ENCODE measurements around the gene GTF3A. TPM values are rescaled to one million over a fixed set of nuclear protein-coding genes. Genes with fewer than 3 reads are reported as not detected.
"Not testable (repeated sequence)": the region's sequence is repeated elsewhere in the genome, so short reads cannot be mapped to it uniquely, and the experiment has no call there.

GTF3A gene
- total RNA-seq, 1 experiment from 2014 or later = 102 TPM

DNA sequence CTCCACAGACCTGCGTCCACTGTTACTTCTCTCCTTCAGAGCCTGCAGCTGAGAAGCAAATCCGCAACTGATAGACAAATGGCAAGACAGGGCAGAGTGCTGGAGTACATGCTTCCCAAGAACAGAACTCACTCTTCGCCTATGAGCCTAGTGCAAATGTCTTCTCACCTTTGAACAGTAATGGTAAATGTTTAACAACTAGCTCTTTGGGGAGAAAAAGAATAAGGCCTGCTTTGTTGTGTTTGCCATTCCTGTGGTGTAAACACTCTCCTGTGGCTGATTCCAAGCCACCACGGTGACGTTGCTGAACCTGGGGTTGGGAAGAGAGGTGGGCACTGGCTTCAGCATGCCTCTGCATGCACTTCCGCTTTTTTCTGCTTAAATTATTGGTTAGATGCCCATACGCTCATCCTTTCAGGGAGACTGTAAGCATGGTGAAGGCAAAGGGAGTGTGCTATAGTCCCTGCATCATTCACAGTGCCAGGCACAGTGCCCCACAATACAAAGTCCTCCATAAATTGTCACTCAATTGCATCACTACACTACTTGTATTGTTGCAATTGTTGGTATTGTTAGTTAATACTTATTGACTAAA, 28.1 kb upstream of the GTF3A start:
- Histone ChIP-seq H3K9ac (ENCODE audit: low read length) (no peak overlapping the region), H3K27ac (ENCODE audit: low read depth, low read length) (no peak overlapping the region), H3K4me2 (ENCODE audit: low read length) (no peak overlapping the region), H3K9me3 (ENCODE audit: control insufficient read depth in 1 of 2, insufficient read depth in 1 of 2, low read depth in 1 of 2, low read length in 2 of 2) (no peaks in the 10 kb centered on the region), H3K4me3 (replicated peaks in 1 of 2; ENCODE audit: low read depth in 1 of 2, low read length in 2 of 2) (no peak overlapping the region), H2AFZ (ENCODE audit: low read depth, low read length, poor library complexity, severe bottlenecking) (no peak overlapping the region), H3K4me1 (ENCODE audit: control insufficient read depth in 1 of 2, insufficient read depth in 2 of 2, low read length in 2 of 2) (no peaks in the 10 kb centered on the region), H3K79me2 (ENCODE audit: insufficient read depth, low read length) (no peaks in the 10 kb centered on the region), H4K20me1 (ENCODE audit: insufficient read depth) (no peaks in the 10 kb centered on the region), H3K27me3 (ENCODE audit: insufficient read depth, low read length) (no peaks in the 10 kb centered on the region), H3K36me3 (ENCODE audit: control insufficient read depth in 1 of 2, insufficient read depth in 2 of 2, low read length in 2 of 2) (no peaks in the 10 kb centered on the region), H3K9me2 (ENCODE audit: insufficient read depth) (no peaks in the 10 kb centered on the region)
- no TSS peak for BruUV-seq (replicated peaks)
- POLR2A ChIA-PET = no interaction called here
- ATAC-seq (no peak), DNase-seq (ENCODE audit: low read depth, low spot score) (no peak)
- RAD21 ChIA-PET (ENCODE audit: low non-redundant PET in 1 of 2, low total read pairs in 2 of 2, uncharacterized antibody in 2 of 2, unreplicated experiment in 2 of 2) = no interaction called here
- CTCF ChIA-PET = no interaction called here
- intact Hi-C loops (cut with micrococcal nuclease) = loop anchor here (10.0 kb wide), 1 partner anchor 228 kb away; the partner anchor contains the start of genes LNX2 and POLR1D
- TF ChIP-seq EZH2 (IDR thresholded peaks at IDR 0.05) = no peak
- TF ChIP-seq, protein P1, sequence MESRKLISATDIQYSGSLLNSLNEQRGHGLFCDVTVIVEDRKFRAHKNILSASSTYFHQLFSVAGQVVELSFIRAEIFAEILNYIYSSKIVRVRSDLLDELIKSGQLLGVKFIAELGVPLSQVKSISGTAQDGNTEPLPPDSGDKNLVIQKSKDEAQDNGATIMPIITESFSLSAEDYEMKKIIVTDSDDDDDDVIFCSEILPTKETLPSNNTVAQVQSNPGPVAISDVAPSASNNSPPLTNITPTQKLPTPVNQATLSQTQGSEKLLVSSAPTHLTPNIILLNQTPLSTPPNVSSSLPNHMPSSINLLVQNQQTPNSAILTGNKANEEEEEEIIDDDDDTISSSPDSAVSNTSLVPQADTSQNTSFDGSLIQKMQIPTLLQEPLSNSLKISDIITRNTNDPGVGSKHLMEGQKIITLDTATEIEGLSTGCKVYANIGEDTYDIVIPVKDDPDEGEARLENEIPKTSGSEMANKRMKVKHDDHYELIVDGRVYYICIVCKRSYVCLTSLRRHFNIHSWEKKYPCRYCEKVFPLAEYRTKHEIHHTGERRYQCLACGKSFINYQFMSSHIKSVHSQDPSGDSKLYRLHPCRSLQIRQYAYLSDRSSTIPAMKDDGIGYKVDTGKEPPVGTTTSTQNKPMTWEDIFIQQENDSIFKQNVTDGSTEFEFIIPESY (IDR thresholded peaks at IDR 0.05; ENCODE audit: extremely low read depth, insufficient replicate concordance, low read length) = no peak

DNA sequence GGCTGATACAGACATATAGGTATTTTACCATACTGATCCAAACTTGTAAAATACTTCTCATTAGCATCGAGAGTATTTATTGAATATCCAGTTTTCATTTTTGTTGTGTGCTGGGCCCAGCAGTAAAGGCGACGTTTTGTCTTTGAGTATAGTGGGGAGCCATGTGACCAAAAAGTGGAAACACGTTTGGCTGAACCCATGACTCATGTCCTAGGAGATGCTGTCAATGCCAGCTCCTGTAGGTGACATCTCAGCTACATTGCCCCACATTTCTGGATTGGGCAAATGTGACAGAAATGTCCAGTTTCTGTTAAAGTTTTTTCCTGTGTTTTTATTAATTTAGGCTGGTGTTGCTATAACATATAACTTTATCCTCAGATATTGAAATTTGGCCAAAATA, 26.1 kb upstream of the GTF3A start:
- intact Hi-C loops (cut with micrococcal nuclease) = loop anchor here (10.0 kb wide), 1 partner anchor 226 kb away; the partner anchor contains the start of genes LNX2 and POLR1D
- DNase-seq (ENCODE audit: low read depth, low spot score) (no peak), ATAC-seq (no peak)
- Histone ChIP-seq H3K36me3 (ENCODE audit: control insufficient read depth in 1 of 2, insufficient read depth in 2 of 2, low read length in 2 of 2) (no peaks in the 10 kb centered on the region), H3K27me3 (ENCODE audit: insufficient read depth, low read length) (no peaks in the 10 kb centered on the region), H3K4me3 (replicated peaks in 1 of 2; ENCODE audit: low read depth in 1 of 2, low read length in 2 of 2) (no peak overlapping the region), H3K9me2 (ENCODE audit: insufficient read depth) (no peaks in the 10 kb centered on the region), H3K9me3 (ENCODE audit: control insufficient read depth in 1 of 2, insufficient read depth in 1 of 2, low read depth in 1 of 2, low read length in 2 of 2) (no peaks in the 10 kb centered on the region), H2AFZ (ENCODE audit: low read depth, low read length, poor library complexity, severe bottlenecking) (no peak overlapping the region), H3K9ac (ENCODE audit: low read length) (no peak overlapping the region), H4K20me1 (ENCODE audit: insufficient read depth) (no peaks in the 10 kb centered on the region), H3K4me1 (ENCODE audit: control insufficient read depth in 1 of 2, insufficient read depth in 2 of 2, low read length in 2 of 2) (no peaks in the 10 kb centered on the region), H3K79me2 (ENCODE audit: insufficient read depth, low read length) (no peaks in the 10 kb centered on the region), H3K27ac (ENCODE audit: low read depth, low read length) (no peak overlapping the region), H3K4me2 (ENCODE audit: low read length) (no peak overlapping the region)
- ChIA-PET RAD21 (ENCODE audit: low non-redundant PET in 1 of 2, low total read pairs in 2 of 2, uncharacterized antibody in 2 of 2, unreplicated experiment in 2 of 2) (interaction anchor here in 1 of 2 experiments (0.7 kb wide), 1 partner anchor 37 kb away, joined by 3 read pairs; no protein-coding TSS in a partner anchor), CTCF (no interaction called here), POLR2A (no interaction called here)
- no peak for TF ChIP-seq SP1 (IDR thresholded peaks at IDR 0.05; ENCODE audit: low read depth)
- no peak for TF ChIP-seq SRF (IDR thresholded peaks at IDR 0.05; ENCODE audit: low read depth)
- no peak for TF ChIP-seq SIN3A (IDR thresholded peaks at IDR 0.05; ENCODE audit: low read depth)
- TF ChIP-seq, protein P2, sequence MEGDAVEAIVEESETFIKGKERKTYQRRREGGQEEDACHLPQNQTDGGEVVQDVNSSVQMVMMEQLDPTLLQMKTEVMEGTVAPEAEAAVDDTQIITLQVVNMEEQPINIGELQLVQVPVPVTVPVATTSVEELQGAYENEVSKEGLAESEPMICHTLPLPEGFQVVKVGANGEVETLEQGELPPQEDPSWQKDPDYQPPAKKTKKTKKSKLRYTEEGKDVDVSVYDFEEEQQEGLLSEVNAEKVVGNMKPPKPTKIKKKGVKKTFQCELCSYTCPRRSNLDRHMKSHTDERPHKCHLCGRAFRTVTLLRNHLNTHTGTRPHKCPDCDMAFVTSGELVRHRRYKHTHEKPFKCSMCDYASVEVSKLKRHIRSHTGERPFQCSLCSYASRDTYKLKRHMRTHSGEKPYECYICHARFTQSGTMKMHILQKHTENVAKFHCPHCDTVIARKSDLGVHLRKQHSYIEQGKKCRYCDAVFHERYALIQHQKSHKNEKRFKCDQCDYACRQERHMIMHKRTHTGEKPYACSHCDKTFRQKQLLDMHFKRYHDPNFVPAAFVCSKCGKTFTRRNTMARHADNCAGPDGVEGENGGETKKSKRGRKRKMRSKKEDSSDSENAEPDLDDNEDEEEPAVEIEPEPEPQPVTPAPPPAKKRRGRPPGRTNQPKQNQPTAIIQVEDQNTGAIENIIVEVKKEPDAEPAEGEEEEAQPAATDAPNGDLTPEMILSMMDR (IDR thresholded peaks at IDR 0.05 in 2 of 3, conservative IDR thresholded peaks at IDR 0.05 in 1 of 3; ENCODE audit: borderline replicate concordance in 1 of 3, insufficient read depth in 1 of 3, low read depth in 2 of 3, low read length in 2 of 3) = no peak
- TF ChIP-seq, protein P3, sequence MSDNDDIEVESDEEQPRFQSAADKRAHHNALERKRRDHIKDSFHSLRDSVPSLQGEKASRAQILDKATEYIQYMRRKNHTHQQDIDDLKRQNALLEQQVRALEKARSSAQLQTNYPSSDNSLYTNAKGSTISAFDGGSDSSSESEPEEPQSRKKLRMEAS (IDR thresholded peaks at IDR 0.05) = no peak
- BruUV-seq (replicated peaks) = no TSS peak

DNA sequence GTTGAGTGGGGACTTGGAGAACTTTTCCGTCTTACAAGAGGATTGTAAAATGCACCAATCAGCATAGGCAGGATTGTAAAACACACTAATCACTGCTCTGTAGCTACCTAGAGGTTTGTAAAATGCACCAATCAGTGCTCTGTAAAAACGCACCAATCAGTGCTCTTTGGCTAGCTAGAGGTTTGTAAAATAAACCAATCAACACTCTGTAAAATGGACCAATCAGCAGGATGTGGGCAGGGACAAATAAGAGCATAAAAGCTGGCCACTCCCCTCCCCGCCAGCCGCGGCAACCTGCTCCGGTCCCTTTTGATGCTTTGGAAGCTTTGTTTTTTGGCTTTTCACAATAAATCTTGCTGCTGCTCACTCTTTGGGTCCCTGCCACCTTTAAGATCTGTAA, 24.0 kb upstream of the GTF3A start:
- CTCF ChIA-PET; intact Hi-C loops (cut with micrococcal nuclease); H3K4me2 ChIP-seq (ENCODE audit: low read length); RAD21 ChIA-PET (ENCODE audit: low non-redundant PET in 1 of 2, low total read pairs in 2 of 2, uncharacterized antibody in 2 of 2, unreplicated experiment in 2 of 2); H2AFZ ChIP-seq (ENCODE audit: low read depth, low read length, poor library complexity, severe bottlenecking); H3K9me2 ChIP-seq (ENCODE audit: insufficient read depth); H3K36me3 ChIP-seq (ENCODE audit: control insufficient read depth in 1 of 2, insufficient read depth in 2 of 2, low read length in 2 of 2); ATAC-seq; H3K4me1 ChIP-seq (ENCODE audit: control insufficient read depth in 1 of 2, insufficient read depth in 2 of 2, low read length in 2 of 2); H3K79me2 ChIP-seq (ENCODE audit: insufficient read depth, low read length); H4K20me1 ChIP-seq (ENCODE audit: insufficient read depth); H3K27me3 ChIP-seq (ENCODE audit: insufficient read depth, low read length); BruUV-seq (replicated peaks); POLR2A ChIA-PET; H3K27ac ChIP-seq (ENCODE audit: low read depth, low read length); H3K4me3 ChIP-seq (replicated peaks in 1 of 2; ENCODE audit: low read depth in 1 of 2, low read length in 2 of 2); DNase-seq (ENCODE audit: low read depth, low spot score); H3K9ac ChIP-seq (ENCODE audit: low read length); H3K9me3 ChIP-seq (ENCODE audit: control insufficient read depth in 1 of 2, insufficient read depth in 1 of 2, low read depth in 1 of 2, low read length in 2 of 2): not testable (repeated sequence)

All from HCT116 (cell line).